Neuronal stem cell (in vitro differentiated cells): ENCODE results near the gene TMEM234.

Source experiments
- DNase-seq: peaks from one replicate; pipeline ENCODE4 v3.0.0-alpha.2; 2013; ENCODE audit warnings: low spot score
- H2AFZ ChIP-seq: one replicate; pipeline ENCODE4 v1.6.1; 2013; ENCODE audit warnings: mild to moderate bottlenecking, low read length, inconsistent platforms
- H2AK5ac ChIP-seq: 2 replicates; pipeline ENCODE4 v1.6.1; 2013; ENCODE audit warnings: low read depth, mild to moderate bottlenecking, inconsistent platforms, low read length, moderate library complexity, mixed read lengths
- H2BK120ac ChIP-seq: 2 replicates; pipeline ENCODE4 v1.6.1; 2013; ENCODE audit warnings: low read depth, mild to moderate bottlenecking, inconsistent platforms, low read length, moderate library complexity, mixed read lengths
- H2BK12ac ChIP-seq: one replicate; pipeline ENCODE4 v1.6.1; 2013; ENCODE audit warnings: low read length, inconsistent platforms
- H2BK15ac ChIP-seq: 2 replicates; pipeline ENCODE4 v1.6.1; 2013; ENCODE audit warnings: mild to moderate bottlenecking, low read length, inconsistent platforms, mixed read lengths
- H2BK5ac ChIP-seq: one replicate; pipeline ENCODE4 v1.6.1; 2013; ENCODE audit warnings: inconsistent platforms, mild to moderate bottlenecking, low read length, moderate library complexity
- H3K14ac ChIP-seq: one replicate; pipeline ENCODE4 v1.6.1; 2013; ENCODE audit warnings: low read length, inconsistent platforms
- H3K18ac ChIP-seq: 2 replicates; pipeline ENCODE4 v1.6.1; 2013; ENCODE audit warnings: low read length, inconsistent platforms
- H3K23ac ChIP-seq: 2 replicates; pipeline ENCODE4 v1.6.1; 2013; ENCODE audit warnings: low read depth, mild to moderate bottlenecking, mixed read lengths, low read length, inconsistent platforms; ENCODE audit not compliant: poor library complexity
- H3K27ac ChIP-seq: replicated peaks from 3 replicates; pipeline ENCODE4 v1.5.1; 2013; ENCODE audit warnings: low read length, inconsistent platforms
- H3K27me3 ChIP-seq, 3 experiments: 2 replicates each; pipeline ENCODE4 v1.6.1; 2013; ENCODE audit warnings: low read length in 3 of 3, mild to moderate bottlenecking in 2 of 3, inconsistent platforms in 1 of 3, low read depth in 1 of 3, mixed read lengths in 1 of 3, moderate library complexity in 1 of 3; ENCODE audit not compliant: control insufficient read depth in 3 of 3, insufficient read depth in 3 of 3
- H3K36me3 ChIP-seq, 2 donors: replicated peaks in 1 of 2; 2 replicates each; pipeline ENCODE4 v1.6.1; 2013; ENCODE audit warnings: low read length in 2 of 2; ENCODE audit not compliant: control insufficient read depth in 2 of 2, insufficient read depth in 2 of 2
- H3K4ac ChIP-seq: 2 replicates; pipeline ENCODE4 v1.6.1; 2013; ENCODE audit warnings: inconsistent platforms, mild to moderate bottlenecking, low read length, moderate library complexity
- H3K4me1 ChIP-seq, 2 donors: 1 replicate in 1 of 2; 2 replicates in 1 of 2; pipeline ENCODE4 v1.6.1; 2013; ENCODE audit warnings: low read length in 2 of 2, low read depth in 1 of 2; ENCODE audit not compliant: control insufficient read depth in 2 of 2, insufficient read depth in 1 of 2
- H3K4me2 ChIP-seq: one replicate; pipeline ENCODE4 v1.6.1; 2013; ENCODE audit warnings: mild to moderate bottlenecking, low read length, inconsistent platforms; ENCODE audit not compliant: insufficient read depth, poor library complexity, severe bottlenecking
- H3K4me3 ChIP-seq, 2 donors: 2 replicates each; pipeline ENCODE4 v1.5.1; 2013; ENCODE audit warnings: low read length in 2 of 2, mild to moderate bottlenecking in 2 of 2, inconsistent platforms in 1 of 2, moderate library complexity in 1 of 2
- H3K79me1 ChIP-seq: one replicate; pipeline ENCODE4 v1.6.1; 2013; ENCODE audit warnings: low read depth, mild to moderate bottlenecking, inconsistent platforms, low read length, moderate library complexity
- H3K9ac ChIP-seq: one replicate; pipeline ENCODE4 v1.6.1; 2013; ENCODE audit warnings: mild to moderate bottlenecking, low read depth, low read length, inconsistent platforms; ENCODE audit not compliant: poor library complexity
- H3K9me3 ChIP-seq, 2 donors: replicated peaks in 1 of 2; 2 replicates each; pipeline versions ENCODE3 to v1.6.1; 2013; ENCODE audit warnings: low read length in 2 of 2, mild to moderate bottlenecking in 2 of 2, inconsistent platforms in 1 of 2, low read depth in 1 of 2, mixed read lengths in 1 of 2, moderate library complexity in 1 of 2; ENCODE audit not compliant: control insufficient read depth in 2 of 2, insufficient read depth in 1 of 2
- H4K8ac ChIP-seq: one replicate; pipeline ENCODE4 v1.6.1; 2013; ENCODE audit warnings: low read depth, mild to moderate bottlenecking, inconsistent platforms, low read length, moderate library complexity
- H4K91ac ChIP-seq: one replicate; pipeline ENCODE4 v1.6.1; 2013; ENCODE audit warnings: low read length, low read depth, mild to moderate bottlenecking, inconsistent platforms; ENCODE audit not compliant: poor library complexity
- WGBS, 2 donors: extraction: QIAGEN DNeasy Blood & Tissue Kit; methylation state at CpG; one replicate each; pipeline ENCODE4 v1.1.7; 2013; ENCODE audit warnings: missing lambda C conversion rate in 2 of 2, mixed read lengths in 1 of 2; ENCODE audit not compliant: insufficient read length in 2 of 2, insufficient replicate concordance in 1 of 2; ENCODE audit errors: extremely low coverage in 2 of 2; 5-methylcytosine and 5-hydroxymethylcytosine counted together

The TMEM234 gene

DNA sequence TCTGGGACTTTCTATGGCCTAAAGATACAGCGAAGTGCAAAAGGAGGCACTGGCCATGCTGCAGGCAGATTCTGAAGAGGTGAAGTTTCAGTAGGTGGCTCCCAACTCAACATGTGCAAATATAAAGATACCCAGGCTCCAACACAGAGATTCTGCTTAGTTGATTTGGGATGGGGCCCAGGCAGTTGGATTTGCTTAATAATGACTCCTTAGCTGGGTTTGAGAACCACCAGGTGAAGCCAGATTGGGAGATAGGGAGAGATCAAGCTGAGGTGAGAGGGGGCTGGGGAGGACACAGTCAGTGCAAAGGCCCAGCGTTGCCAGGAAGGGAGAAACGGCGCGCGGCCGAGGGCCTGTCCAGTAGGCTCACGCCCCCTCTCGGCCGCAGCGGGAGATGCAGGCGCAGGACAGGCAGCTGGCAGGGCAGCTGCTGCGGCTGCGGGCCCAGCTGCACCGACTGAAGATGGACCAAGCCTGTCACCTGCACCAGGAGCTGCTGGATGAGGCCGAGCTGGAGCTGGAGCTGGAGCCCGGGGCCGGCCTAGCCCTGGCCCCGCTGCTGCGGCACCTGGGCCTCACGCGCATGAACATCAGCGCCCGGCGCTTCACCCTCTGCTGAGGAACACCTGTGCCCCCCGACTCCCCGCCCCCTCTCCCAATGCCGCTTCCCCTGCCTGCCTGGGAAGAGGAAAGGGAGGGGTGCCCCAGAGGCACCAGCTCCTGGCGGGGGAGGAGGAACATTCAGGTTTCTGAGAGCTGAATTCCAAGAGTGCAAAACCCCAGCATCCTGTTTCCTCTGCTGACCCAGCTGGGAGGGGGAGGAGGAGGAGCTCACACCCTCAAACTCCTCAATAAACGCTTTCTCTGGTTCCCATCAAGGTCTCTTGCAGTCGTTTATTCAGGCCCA is 26.1 kb upstream of the TMEM234 start:
- Histone ChIP-seq H3K4ac (no peak overlapping the region), H3K23ac (peak overlapping the region; percentile 1), H3K36me3 (no peaks in the 10 kb centered on the region), H3K9ac (no peak overlapping the region), H2BK5ac (no peak overlapping the region), H3K18ac (peak overlapping the region; percentile 53), H2BK12ac (no peak overlapping the region), H2AFZ (peak overlapping the region; percentile 84), H3K4me3 (no peak overlapping the region), H3K79me1 (no peaks in the 10 kb centered on the region), H4K91ac (no peak overlapping the region), H3K27me3 (no peaks in the 10 kb centered on the region), H3K14ac (no peak overlapping the region), H3K4me1 (peaks cover 9 to 20% of the 10 kb centered on the region in 2 donors), H2BK120ac (no peak overlapping the region), H3K9me3 (no peaks in the 10 kb centered on the region), H2BK15ac (no peak overlapping the region), H3K27ac (peak overlapping the region; percentile 41), H3K4me2 (peak overlapping the region; percentile 63), H2AK5ac (no peak overlapping the region), H4K8ac (no peak overlapping the region)
- WGBS, 2 donors, result no CpG with 5 or more reads among the region's 31 CpGs
- DNase-seq, result peak; percentile 68

DNA sequence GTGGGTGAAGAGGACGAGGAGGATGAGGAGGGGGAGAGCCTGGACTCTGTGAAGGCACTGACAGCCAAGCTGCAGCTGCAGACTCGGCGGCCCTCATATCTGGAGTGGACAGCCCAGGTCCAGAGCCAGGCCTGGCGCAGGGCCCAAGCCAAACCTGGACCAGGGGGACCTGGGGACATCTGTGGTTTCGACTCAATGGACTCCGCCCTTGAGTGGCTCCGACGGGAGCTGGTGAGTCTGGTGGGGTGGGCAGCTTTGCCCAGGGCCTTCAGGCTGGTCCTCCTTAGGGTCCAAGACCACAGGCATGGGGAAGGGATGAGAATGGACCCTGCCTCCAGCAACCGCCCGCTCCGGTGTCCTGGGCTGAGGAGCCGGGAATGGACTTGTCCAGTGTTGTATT is 25.3 kb upstream of the TMEM234 start:
- no peak for DNase-seq
- no peak overlapping the region for H4K91ac ChIP-seq
- no peak overlapping the region for H3K4ac ChIP-seq
- peak overlapping the region; percentile 84 for H2AFZ ChIP-seq
- no peak overlapping the region for H3K23ac ChIP-seq
- H3K27ac ChIP-seq, result no peak overlapping the region
- no peaks in the 10 kb centered on the region for H3K9me3 ChIP-seq
- WGBS, 2 donors, result no CpG with 5 or more reads among the region's 12 CpGs
- H3K36me3 ChIP-seq, result no peaks in the 10 kb centered on the region
- no peaks in the 10 kb centered on the region for H3K79me1 ChIP-seq
- no peak overlapping the region for H3K9ac ChIP-seq
- no peak overlapping the region for H3K4me2 ChIP-seq
- no peak overlapping the region for H3K14ac ChIP-seq
- no peak overlapping the region for H2BK120ac ChIP-seq
- H2AK5ac ChIP-seq, result peak overlapping the region; percentile 34
- no peak overlapping the region for H3K18ac ChIP-seq
- no peaks in the 10 kb centered on the region for H3K27me3 ChIP-seq
- no peak overlapping the region for H4K8ac ChIP-seq
- H2BK12ac ChIP-seq, result no peak overlapping the region
- H2BK15ac ChIP-seq, result no peak overlapping the region
- H2BK5ac ChIP-seq, result no peak overlapping the region
- H3K4me1 ChIP-seq, result peaks cover 12 to 23% of the 10 kb centered on the region in 2 donors
- no peak overlapping the region for H3K4me3 ChIP-seq

DNA sequence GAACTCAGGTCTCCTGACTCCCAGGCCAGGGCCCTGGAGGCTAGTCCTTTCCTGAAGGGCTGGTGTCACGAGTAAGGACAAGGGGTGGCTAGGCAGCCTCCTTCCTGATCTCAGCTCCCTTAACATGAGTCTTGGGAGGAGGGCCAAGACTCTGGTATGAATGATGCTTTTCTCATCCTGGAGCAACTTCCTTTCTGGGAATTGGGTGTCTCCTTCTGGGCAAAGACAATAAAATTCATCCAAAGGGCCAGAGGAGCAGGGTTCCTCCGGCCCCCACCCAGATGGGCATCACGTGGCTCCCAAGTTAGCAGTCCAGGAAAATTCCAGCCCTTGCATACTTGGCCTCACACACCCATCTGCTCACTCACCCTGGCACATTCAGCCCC is 24.7 kb upstream of the TMEM234 start, which contains the start of gene FAM167B:
FAM167B (plus strand) TSS at position 335 of the 386 bp plus-strand sequence. CDS start 200 bp downstream, outside the sequence.
- no peak within 1 kb of the TSS for H2BK12ac ChIP-seq
- H3K27ac ChIP-seq, result no peak within 1 kb of the TSS
- peak within 1 kb of the TSS; percentile 84 for H2AFZ ChIP-seq
- H3K27me3 ChIP-seq, result no peaks in the 10 kb centered on the region
- peak within 1 kb of the TSS; percentile 34 for H2AK5ac ChIP-seq
- no peak within 1 kb of the TSS for H4K91ac ChIP-seq
- no peak within 1 kb of the TSS for H3K23ac ChIP-seq
- DNase-seq, result no peak
- no peak within 1 kb of the TSS for H2BK5ac ChIP-seq
- H3K4me1 ChIP-seq, result peaks cover 14 to 20% of the 10 kb centered on the region in 2 donors
- H4K8ac ChIP-seq, result no peak within 1 kb of the TSS
- no peaks in the 10 kb centered on the region for H3K9me3 ChIP-seq
- H3K9ac ChIP-seq, result no peak within 1 kb of the TSS
- H2BK15ac ChIP-seq, result no peak within 1 kb of the TSS
- no CpG with 5 or more reads among the region's 3 CpGs for WGBS, 2 donors
- no peaks in the 10 kb centered on the region for H3K79me1 ChIP-seq
- no peak within 1 kb of the TSS for H3K18ac ChIP-seq
- H2BK120ac ChIP-seq, result no peak within 1 kb of the TSS
- no peaks in the 10 kb centered on the region for H3K36me3 ChIP-seq
- no peak within 1 kb of the TSS for H3K14ac ChIP-seq
- H3K4ac ChIP-seq, result no peak within 1 kb of the TSS
- H3K4me2 ChIP-seq, result no peak within 1 kb of the TSS
- no peak within 1 kb of the TSS for H3K4me3 ChIP-seq

DNA sequence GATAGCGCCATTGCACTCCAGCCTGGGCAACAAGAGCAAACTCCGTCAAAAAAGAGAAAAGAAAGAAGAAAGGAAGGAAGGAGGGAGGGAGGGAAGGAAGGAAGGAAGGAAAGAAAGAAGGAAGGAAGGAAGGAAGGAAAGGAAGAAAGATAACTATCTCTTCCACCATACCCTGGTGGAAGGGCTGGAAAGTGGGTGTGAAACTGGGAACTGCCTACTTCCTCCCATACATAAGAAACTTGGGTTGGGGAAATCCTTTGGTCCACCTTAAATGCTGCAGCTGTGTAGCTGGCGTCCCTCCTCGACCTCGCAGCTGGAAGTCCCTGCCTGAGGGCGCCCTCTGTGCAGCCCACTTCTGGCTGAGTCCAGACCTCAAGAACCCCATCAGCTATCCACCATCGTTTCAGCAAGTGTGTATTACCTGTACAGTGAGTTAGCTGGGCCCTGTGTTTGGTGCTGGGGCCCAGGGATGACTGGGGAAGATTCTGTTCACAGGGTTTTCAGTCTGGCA is 20.2 kb upstream of the TMEM234 start:
- Histone ChIP-seq H3K4ac (no peak overlapping the region), H4K8ac (no peak overlapping the region), H2BK5ac (no peak overlapping the region), H3K79me1 (peaks cover 3% of the 10 kb centered on the region), H3K4me2 (peak overlapping the region; percentile 37), H3K14ac (no peak overlapping the region), H2AFZ (peak overlapping the region; percentile 93), H3K27ac (no peak overlapping the region), H3K18ac (no peak overlapping the region), H3K23ac (no peak overlapping the region), H2BK12ac (no peak overlapping the region), H4K91ac (no peak overlapping the region), H2AK5ac (peak overlapping the region; percentile 8), H3K36me3 (no peaks in the 10 kb centered on the region), H2BK15ac (no peak overlapping the region), H2BK120ac (no peak overlapping the region), H3K4me3 (no peak overlapping the region), H3K9me3 (no peaks in the 10 kb centered on the region), H3K4me1 (peaks cover 3 to 7% of the 10 kb centered on the region in 2 donors), H3K27me3 (no peaks in the 10 kb centered on the region), H3K9ac (no peak overlapping the region)
- DNase-seq, result no peak
- no CpG with 5 or more reads among the region's 7 CpGs for WGBS, 2 donors
